Measurements from ENCODE around the gene IGHMBP2.

IGHMBP2 gene

GRCh38 chr11:68960294-68961071 is 56.8 kb downstream of the IGHMBP2 start:
- H3K9ac ChIP-seq (ENCODE audit: low read length) = no peak overlapping the region
- no peak overlapping the region for H3K27ac ChIP-seq (ENCODE audit: low read depth, low read length)
- no peak overlapping the region for H3K4me2 ChIP-seq (ENCODE audit: low read depth, low read length, poor library complexity, severe bottlenecking)
- H3K9me3 ChIP-seq (ENCODE audit: insufficient read depth, low read length) = no peaks in the 10 kb centered on the region
- H4K20me1 ChIP-seq (ENCODE audit: low read depth, low read length) = no peaks in the 10 kb centered on the region
- H3F3A ChIP-seq (ENCODE audit: insufficient read depth) = no peaks in the 10 kb centered on the region
- H3K27me3 ChIP-seq (ENCODE audit: low read length) = no peaks in the 10 kb centered on the region
- no peaks in the 10 kb centered on the region for H3K9me2 ChIP-seq (replicated peaks; ENCODE audit: insufficient read depth, low read length)
- H3K79me2 ChIP-seq (ENCODE audit: insufficient read depth, low read length) = no peaks in the 10 kb centered on the region
- no peaks in the 10 kb centered on the region for H3K36me3 ChIP-seq (ENCODE audit: low read length)
- no peak for TF ChIP-seq EZH2phosphoT487 (conservative IDR thresholded peaks at IDR 0.05; ENCODE audit: low read length)
- TF ChIP-seq CTCF (IDR thresholded peaks at IDR 0.05; ENCODE audit: insufficient read depth, low read length, poor library complexity, severe bottlenecking) = no peak
- H2AFZ ChIP-seq (ENCODE audit: low read depth, low read length, severe bottlenecking) = no peak overlapping the region
- no peak overlapping the region for H3K4me3 ChIP-seq (ENCODE audit: insufficient read depth, low read length, poor library complexity, severe bottlenecking)

DNA sequence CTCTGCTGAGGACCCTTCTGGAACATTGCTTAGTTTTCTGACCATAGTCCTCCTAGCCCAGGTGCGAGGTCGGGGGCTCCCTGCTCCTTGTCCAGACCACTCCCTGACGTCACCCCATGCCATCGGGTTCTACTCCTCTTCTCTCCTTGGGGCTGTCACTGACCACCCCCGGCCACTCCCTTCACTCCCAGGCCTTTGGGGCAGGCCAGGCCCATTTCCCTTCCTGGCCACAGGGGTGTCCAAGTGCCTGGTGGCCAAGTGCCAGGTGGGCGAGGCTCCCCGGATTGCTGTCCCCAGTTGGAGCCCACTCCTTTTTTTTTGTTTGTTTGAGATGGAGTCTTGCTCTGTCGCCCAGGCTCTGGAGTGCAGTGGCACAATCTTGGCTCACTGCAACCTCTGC is 57.6 kb downstream of the IGHMBP2 start:
- Histone ChIP-seq H3K27me3 (ENCODE audit: low read length) (no peaks in the 10 kb centered on the region), H3K4me2 (ENCODE audit: low read depth, low read length, poor library complexity, severe bottlenecking) (no peak overlapping the region), H3K9ac (ENCODE audit: low read length) (no peak overlapping the region), H3K36me3 (ENCODE audit: low read length) (no peaks in the 10 kb centered on the region), H3K79me2 (ENCODE audit: insufficient read depth, low read length) (no peaks in the 10 kb centered on the region), H3K9me3 (ENCODE audit: insufficient read depth, low read length) (no peaks in the 10 kb centered on the region), H3K9me2 (replicated peaks; ENCODE audit: insufficient read depth, low read length) (no peaks in the 10 kb centered on the region), H3K27ac (ENCODE audit: low read depth, low read length) (no peak overlapping the region), H3F3A (ENCODE audit: insufficient read depth) (no peaks in the 10 kb centered on the region), H3K4me3 (ENCODE audit: insufficient read depth, low read length, poor library complexity, severe bottlenecking) (no peak overlapping the region), H4K20me1 (ENCODE audit: low read depth, low read length) (no peaks in the 10 kb centered on the region), H2AFZ (ENCODE audit: low read depth, low read length, severe bottlenecking) (no peak overlapping the region)
- TF ChIP-seq EZH2phosphoT487 (conservative IDR thresholded peaks at IDR 0.05; ENCODE audit: low read length) = no peak
- TF ChIP-seq CTCF (IDR thresholded peaks at IDR 0.05; ENCODE audit: insufficient read depth, low read length, poor library complexity, severe bottlenecking) = no peak

DNA sequence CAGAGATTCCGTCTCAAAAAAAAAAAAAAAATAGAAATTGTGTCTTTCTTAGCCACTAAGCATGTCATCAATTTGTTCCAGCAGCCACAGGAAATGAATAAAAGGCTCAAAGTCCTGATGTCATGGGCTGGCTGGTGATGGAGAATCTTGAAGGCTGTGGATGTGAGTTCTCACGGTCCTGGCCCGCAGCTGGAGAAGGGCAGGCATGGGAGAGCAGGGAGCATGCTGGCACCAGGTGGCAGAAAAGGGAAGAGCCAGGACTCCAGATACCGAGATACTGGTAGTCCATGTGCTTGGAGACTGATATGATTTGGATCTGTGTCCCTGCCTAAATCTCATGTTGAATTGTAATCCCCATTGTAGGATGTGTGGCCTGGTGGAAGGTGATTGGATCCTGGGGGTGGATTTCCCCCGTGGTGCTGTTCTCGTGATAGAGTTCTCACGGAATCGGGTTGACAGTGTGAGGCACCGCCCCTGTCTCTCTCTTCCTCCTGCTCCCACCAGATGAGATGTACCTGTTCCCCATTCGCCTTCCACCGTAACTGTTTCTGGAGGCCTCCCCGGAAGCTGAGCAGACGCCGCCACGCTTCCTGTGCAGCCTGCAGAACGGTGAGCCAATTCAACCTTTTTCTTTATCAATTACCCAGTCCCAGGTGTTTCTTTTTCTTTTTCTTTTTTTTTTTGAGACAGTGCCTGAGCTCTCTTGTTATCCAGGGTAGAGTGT is 59.0 kb downstream of the IGHMBP2 start:
- Histone ChIP-seq H3K4me2 (ENCODE audit: low read depth, low read length, poor library complexity, severe bottlenecking) (no peak overlapping the region), H3K9me2 (replicated peaks; ENCODE audit: insufficient read depth, low read length) (no peaks in the 10 kb centered on the region), H2AFZ (ENCODE audit: low read depth, low read length, severe bottlenecking) (no peak overlapping the region)

More for the DNA sequence above, 59.0 kb downstream of the IGHMBP2 start:
- Histone ChIP-seq H3K9me3 (ENCODE audit: insufficient read depth, low read length) (no peaks in the 10 kb centered on the region), H3F3A (ENCODE audit: insufficient read depth) (no peaks in the 10 kb centered on the region), H4K20me1 (ENCODE audit: low read depth, low read length) (no peaks in the 10 kb centered on the region), H3K9ac (ENCODE audit: low read length) (no peak overlapping the region), H3K27me3 (ENCODE audit: low read length) (no peaks in the 10 kb centered on the region), H3K36me3 (ENCODE audit: low read length) (no peaks in the 10 kb centered on the region), H3K27ac (ENCODE audit: low read depth, low read length) (no peak overlapping the region), H3K79me2 (ENCODE audit: insufficient read depth, low read length) (no peaks in the 10 kb centered on the region), H3K4me3 (ENCODE audit: insufficient read depth, low read length, poor library complexity, severe bottlenecking) (no peak overlapping the region)
- TF ChIP-seq CTCF (IDR thresholded peaks at IDR 0.05; ENCODE audit: insufficient read depth, low read length, poor library complexity, severe bottlenecking) = no peak
- TF ChIP-seq EZH2phosphoT487 (conservative IDR thresholded peaks at IDR 0.05; ENCODE audit: low read length) = no peak

Data from SU-DHL-6 (cell line).